ENCODE results near the gene SUMO4.

DNA sequence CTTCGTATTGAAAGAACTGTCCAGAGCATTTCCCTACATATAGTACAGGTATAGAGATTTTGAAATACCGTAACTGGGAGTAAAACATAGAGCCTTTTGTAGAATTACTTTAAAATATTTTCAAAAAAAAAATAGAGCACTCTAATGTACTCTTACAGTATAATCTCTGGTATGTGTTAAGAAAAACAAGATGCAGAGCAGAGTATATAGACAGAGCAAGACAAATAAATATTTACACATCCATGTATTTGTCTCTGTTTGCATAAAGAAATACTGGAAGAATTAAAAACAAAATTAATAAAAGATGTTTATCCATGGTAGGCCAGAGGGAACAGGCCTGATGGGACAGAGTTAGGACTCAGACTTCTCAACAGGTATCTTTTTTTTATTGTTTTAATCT, 28.0 kb upstream of the SUMO4 start:
- TF ChIP-seq POLR2AphosphoS5 (IDR thresholded peaks at IDR 0.05) (no peak), POLR2A (IDR thresholded peaks at IDR 0.05) (no peak)
- TF ChIP-seq, protein P1, sequence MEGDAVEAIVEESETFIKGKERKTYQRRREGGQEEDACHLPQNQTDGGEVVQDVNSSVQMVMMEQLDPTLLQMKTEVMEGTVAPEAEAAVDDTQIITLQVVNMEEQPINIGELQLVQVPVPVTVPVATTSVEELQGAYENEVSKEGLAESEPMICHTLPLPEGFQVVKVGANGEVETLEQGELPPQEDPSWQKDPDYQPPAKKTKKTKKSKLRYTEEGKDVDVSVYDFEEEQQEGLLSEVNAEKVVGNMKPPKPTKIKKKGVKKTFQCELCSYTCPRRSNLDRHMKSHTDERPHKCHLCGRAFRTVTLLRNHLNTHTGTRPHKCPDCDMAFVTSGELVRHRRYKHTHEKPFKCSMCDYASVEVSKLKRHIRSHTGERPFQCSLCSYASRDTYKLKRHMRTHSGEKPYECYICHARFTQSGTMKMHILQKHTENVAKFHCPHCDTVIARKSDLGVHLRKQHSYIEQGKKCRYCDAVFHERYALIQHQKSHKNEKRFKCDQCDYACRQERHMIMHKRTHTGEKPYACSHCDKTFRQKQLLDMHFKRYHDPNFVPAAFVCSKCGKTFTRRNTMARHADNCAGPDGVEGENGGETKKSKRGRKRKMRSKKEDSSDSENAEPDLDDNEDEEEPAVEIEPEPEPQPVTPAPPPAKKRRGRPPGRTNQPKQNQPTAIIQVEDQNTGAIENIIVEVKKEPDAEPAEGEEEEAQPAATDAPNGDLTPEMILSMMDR (IDR thresholded peaks at IDR 0.05), result no peak
